ENCODE results near the gene ZNF26. TPM values are rescaled to one million over a fixed set of nuclear protein-coding genes. Genes with fewer than 3 reads are reported as not detected.

Gene ZNF26
- total and polyA plus RNA-seq, 10 of the 15 experiments (the other 5 are each of a cell fraction or from before 2014, with no cell fraction given): 1.00 to 17.1 (median 10.5) TPM

- TF ChIP-seq, protein P1, sequence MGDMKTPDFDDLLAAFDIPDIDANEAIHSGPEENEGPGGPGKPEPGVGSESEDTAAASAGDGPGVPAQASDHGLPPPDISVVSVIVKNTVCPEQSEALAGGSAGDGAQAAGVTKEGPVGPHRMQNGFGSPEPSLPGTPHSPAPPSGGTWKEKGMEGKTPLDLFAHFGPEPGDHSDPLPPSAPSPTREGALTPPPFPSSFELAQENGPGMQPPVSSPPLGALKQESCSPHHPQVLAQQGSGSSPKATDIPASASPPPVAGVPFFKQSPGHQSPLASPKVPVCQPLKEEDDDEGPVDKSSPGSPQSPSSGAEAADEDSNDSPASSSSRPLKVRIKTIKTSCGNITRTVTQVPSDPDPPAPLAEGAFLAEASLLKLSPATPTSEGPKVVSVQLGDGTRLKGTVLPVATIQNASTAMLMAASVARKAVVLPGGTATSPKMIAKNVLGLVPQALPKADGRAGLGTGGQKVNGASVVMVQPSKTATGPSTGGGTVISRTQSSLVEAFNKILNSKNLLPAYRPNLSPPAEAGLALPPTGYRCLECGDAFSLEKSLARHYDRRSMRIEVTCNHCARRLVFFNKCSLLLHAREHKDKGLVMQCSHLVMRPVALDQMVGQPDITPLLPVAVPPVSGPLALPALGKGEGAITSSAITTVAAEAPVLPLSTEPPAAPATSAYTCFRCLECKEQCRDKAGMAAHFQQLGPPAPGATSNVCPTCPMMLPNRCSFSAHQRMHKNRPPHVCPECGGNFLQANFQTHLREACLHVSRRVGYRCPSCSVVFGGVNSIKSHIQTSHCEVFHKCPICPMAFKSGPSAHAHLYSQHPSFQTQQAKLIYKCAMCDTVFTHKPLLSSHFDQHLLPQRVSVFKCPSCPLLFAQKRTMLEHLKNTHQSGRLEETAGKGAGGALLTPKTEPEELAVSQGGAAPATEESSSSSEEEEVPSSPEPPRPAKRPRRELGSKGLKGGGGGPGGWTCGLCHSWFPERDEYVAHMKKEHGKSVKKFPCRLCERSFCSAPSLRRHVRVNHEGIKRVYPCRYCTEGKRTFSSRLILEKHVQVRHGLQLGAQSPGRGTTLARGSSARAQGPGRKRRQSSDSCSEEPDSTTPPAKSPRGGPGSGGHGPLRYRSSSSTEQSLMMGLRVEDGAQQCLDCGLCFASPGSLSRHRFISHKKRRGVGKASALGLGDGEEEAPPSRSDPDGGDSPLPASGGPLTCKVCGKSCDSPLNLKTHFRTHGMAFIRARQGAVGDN (IDR thresholded peaks at IDR 0.05): no peak
- no peak for TF ChIP-seq YBX1 (IDR thresholded peaks at IDR 0.05)
- no peak for TF ChIP-seq SKIL (IDR thresholded peaks at IDR 0.05; ENCODE audit: low read depth, poor library complexity, severe bottlenecking)
- no peak for TF ChIP-seq SIX5 (IDR thresholded peaks at IDR 0.05; ENCODE audit: low read depth, low read length, severe bottlenecking)
- TF ChIP-seq, protein P2, sequence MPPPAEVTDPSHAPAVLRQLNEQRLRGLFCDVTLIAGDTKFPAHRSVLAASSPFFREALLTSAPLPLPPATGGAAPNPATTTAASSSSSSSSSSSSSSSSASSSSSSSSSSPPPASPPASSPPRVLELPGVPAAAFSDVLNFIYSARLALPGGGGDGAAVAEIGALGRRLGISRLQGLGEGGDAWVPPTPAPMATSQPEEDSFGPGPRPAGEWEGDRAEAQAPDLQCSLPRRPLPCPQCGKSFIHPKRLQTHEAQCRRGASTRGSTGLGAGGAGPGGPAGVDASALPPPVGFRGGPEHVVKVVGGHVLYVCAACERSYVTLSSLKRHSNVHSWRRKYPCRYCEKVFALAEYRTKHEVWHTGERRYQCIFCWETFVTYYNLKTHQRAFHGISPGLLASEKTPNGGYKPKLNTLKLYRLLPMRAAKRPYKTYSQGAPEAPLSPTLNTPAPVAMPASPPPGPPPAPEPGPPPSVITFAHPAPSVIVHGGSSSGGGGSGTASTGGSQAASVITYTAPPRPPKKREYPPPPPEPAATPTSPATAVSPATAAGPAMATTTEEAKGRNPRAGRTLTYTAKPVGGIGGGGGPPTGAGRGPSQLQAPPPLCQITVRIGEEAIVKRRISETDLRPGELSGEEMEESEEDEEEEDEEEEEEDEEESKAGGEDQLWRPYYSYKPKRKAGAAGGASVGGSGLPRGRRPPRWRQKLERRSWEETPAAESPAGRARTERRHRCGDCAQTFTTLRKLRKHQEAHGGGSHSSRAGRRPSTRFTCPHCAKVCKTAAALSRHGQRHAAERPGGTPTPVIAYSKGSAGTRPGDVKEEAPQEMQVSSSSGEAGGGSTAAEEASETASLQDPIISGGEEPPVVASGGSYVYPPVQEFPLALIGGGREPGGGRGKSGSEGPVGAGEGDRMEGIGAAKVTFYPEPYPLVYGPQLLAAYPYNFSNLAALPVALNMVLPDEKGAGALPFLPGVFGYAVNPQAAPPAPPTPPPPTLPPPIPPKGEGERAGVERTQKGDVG (CRISPR knock-in tag; IDR thresholded peaks at IDR 0.05): no peak
- TF ChIP-seq EGR1 (IDR thresholded peaks at IDR 0.05; ENCODE audit: borderline replicate concordance in 1 of 2, low read depth in 2 of 2, low read length in 2 of 2): no peak
- no peak for TF ChIP-seq MYC (IDR thresholded peaks at IDR 0.05; ENCODE audit: insufficient read depth, insufficient read length, insufficient replicate concordance, low read length, severe bottlenecking)
- no peak for TF ChIP-seq POLR2AphosphoS5 (IDR thresholded peaks at IDR 0.05; ENCODE audit: low read length)
Measured at GRCh38 chr12:133046698-133047097, 60.5 kb downstream of the ZNF26 start (continued).
